Neutrophil (primary cell): ENCODE data around the gene SSH2.
A peak's percentile ranks its signal among the peaks of the same experiment; 100 is the strongest.

ENCODE experiments used
- H3K27ac ChIP-seq: fragments of 200-600 bp; sonication (generic); 2 replicates; pipeline ENCODE4 v1.5.1; 2016; ENCODE audit warnings: mild to moderate bottlenecking, moderate library complexity
- H3K27me3 ChIP-seq: fragments of 200-600 bp; sonication (generic); 2 replicates; pipeline ENCODE4 v1.6.0; 2016; ENCODE audit warnings: mild to moderate bottlenecking
- H3K36me3 ChIP-seq: fragments of 200-600 bp; sonication (generic); 2 replicates; pipeline ENCODE4 v1.5.1; 2017
- H3K4me1 ChIP-seq, 2 experiments: fragments of 200-600 bp in 1 of 2; sonication (generic) in 1 of 2; 1 replicate in 1 of 2; 2 replicates in 1 of 2; pipeline versions ENCODE4 v1.5.1 to v1.6.1; 2013 to 2016; ENCODE audit warnings: low read depth in 1 of 2, low read length in 1 of 2, mild to moderate bottlenecking in 1 of 2, moderate library complexity in 1 of 2; ENCODE audit not compliant: control insufficient read depth in 1 of 2, insufficient read depth in 1 of 2
- H3K4me3 ChIP-seq, 2 experiments: fragments of 200-600 bp in 1 of 2; sonication (generic) in 1 of 2; 1 replicate in 1 of 2; 2 replicates in 1 of 2; pipeline ENCODE4 v1.5.1; 2013 to 2016; ENCODE audit warnings: low read depth in 1 of 2, low read length in 1 of 2, mild to moderate bottlenecking in 1 of 2, moderate library complexity in 1 of 2
- H3K9me3 ChIP-seq: fragments of 200-600 bp; sonication (generic); 2 replicates; pipeline ENCODE4 v1.5.1; 2016
- TF ChIP-seq, protein P1 (sequence below): fragments of 200-600 bp; sonication (generic); IDR thresholded peaks from 2 replicates; pipeline ENCODE4 v1.5.1; 2016; ENCODE audit warnings: antibody characterized with exemption

SSH2 gene

GRCh38 chr17:29643817-29644160 is 286.2 kb downstream of the SSH2 start:
- Histone ChIP-seq H3K4me1 (peaks cover 0 to 6% of the 10 kb centered on the region in 2 experiments), H3K27ac (no peak overlapping the region), H3K36me3 (peaks cover 98% of the 10 kb centered on the region), H3K4me3 (no peak overlapping the region), H3K27me3 (no peaks in the 10 kb centered on the region), H3K9me3 (no peaks in the 10 kb centered on the region)
- TF ChIP-seq, protein P1, sequence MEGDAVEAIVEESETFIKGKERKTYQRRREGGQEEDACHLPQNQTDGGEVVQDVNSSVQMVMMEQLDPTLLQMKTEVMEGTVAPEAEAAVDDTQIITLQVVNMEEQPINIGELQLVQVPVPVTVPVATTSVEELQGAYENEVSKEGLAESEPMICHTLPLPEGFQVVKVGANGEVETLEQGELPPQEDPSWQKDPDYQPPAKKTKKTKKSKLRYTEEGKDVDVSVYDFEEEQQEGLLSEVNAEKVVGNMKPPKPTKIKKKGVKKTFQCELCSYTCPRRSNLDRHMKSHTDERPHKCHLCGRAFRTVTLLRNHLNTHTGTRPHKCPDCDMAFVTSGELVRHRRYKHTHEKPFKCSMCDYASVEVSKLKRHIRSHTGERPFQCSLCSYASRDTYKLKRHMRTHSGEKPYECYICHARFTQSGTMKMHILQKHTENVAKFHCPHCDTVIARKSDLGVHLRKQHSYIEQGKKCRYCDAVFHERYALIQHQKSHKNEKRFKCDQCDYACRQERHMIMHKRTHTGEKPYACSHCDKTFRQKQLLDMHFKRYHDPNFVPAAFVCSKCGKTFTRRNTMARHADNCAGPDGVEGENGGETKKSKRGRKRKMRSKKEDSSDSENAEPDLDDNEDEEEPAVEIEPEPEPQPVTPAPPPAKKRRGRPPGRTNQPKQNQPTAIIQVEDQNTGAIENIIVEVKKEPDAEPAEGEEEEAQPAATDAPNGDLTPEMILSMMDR = no peak

GRCh38 chr17:29642171-29642611 is 287.8 kb downstream of the SSH2 start:
- H3K27ac ChIP-seq = no peak overlapping the region

GRCh38 chr17:29640981-29641642 is 288.9 kb downstream of the SSH2 start:
- TF ChIP-seq, protein P1 = no peak
- Histone ChIP-seq H3K36me3 (peaks cover 94% of the 10 kb centered on the region), H3K4me1 (peaks cover 0 to 6% of the 10 kb centered on the region in 2 experiments), H3K9me3 (no peaks in the 10 kb centered on the region), H3K27me3 (no peaks in the 10 kb centered on the region), H3K27ac (peak overlapping the region; percentile 23), H3K4me3 (no peak overlapping the region)

More at GRCh38 chr17:29642171-29642611, 287.8 kb downstream of the SSH2 start:
- Histone ChIP-seq H3K9me3 (no peaks in the 10 kb centered on the region), H3K4me3 (no peak overlapping the region), H3K4me1 (peaks cover 0 to 6% of the 10 kb centered on the region in 2 experiments), H3K27me3 (no peaks in the 10 kb centered on the region), H3K36me3 (peaks cover 94% of the 10 kb centered on the region)
- TF ChIP-seq, protein P1 = no peak

DNA sequence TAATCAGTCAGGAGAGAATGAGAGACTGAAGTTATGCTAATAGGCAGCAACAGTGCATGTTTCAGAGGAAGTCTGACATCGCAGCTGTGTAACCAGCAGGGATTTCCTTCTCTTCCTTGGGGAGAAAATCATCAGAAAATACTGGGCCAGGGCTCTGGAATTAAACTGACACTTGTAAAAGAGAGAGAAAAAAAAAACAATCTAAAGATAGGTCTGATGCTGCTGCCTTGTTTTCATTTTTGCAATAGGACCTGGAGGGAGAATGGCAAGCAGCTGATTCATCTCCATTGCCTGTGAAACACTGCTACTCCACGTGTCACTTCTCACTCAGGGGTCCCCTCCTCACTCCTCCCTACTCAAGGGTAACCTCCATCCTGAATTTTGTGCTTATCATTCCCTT is 289.6 kb downstream of the SSH2 start:
- H3K4me3 ChIP-seq = no peak overlapping the region
- H3K9me3 ChIP-seq = no peaks in the 10 kb centered on the region
- H3K36me3 ChIP-seq = peaks cover 94% of the 10 kb centered on the region
- TF ChIP-seq, protein P1 = no peak
- no peaks in the 10 kb centered on the region for H3K27me3 ChIP-seq
- H3K4me1 ChIP-seq = peaks cover 0 to 6% of the 10 kb centered on the region in 2 experiments
- no peak overlapping the region for H3K27ac ChIP-seq

GRCh38 chr17:29633886-29634285 is 296.1 kb downstream of the SSH2 start:
- TF ChIP-seq, protein P1 = no peak
- H3K27me3 ChIP-seq = no peaks in the 10 kb centered on the region
- H3K4me3 ChIP-seq = no peak overlapping the region
- H3K9me3 ChIP-seq = no peaks in the 10 kb centered on the region
- H3K27ac ChIP-seq = no peak overlapping the region
- no peaks in the 10 kb centered on the region for H3K4me1 ChIP-seq
- peaks cover 96% of the 10 kb centered on the region for H3K36me3 ChIP-seq
